KOPT-K1 (cell line): ENCODE data around the gene HTR3E.
"Not testable (repeated sequence)": the region's sequence is repeated elsewhere in the genome, so short reads cannot be mapped to it uniquely, and the experiment has no call there.

Experiments used
- H3K27ac ChIP-seq: fragments of 200-600 bp; sonication (generic); 2 replicates; pipeline ENCODE4 v1.5.1; 2016; ENCODE audit warnings: antibody characterized with exemption, mild to moderate bottlenecking, low read depth, low read length; ENCODE audit not compliant: poor library complexity, severe bottlenecking
- H3K36me3 ChIP-seq: fragments of 200-600 bp; sonication (generic); 2 replicates; pipeline ENCODE4 v1.5.1; 2017; ENCODE audit warnings: antibody characterized with exemption, mild to moderate bottlenecking, low read length, moderate library complexity; ENCODE audit not compliant: insufficient read depth
- H3K9me3 ChIP-seq: fragments of 200-600 bp; sonication (generic); 2 replicates; pipeline ENCODE4 v1.5.1; 2017; ENCODE audit warnings: antibody characterized with exemption, low read length, mild to moderate bottlenecking; ENCODE audit not compliant: insufficient read depth, poor library complexity, severe bottlenecking

HTR3E gene

GRCh38 chr3:184135149-184135910, 38.5 kb downstream of the HTR3E start, which contains the start of gene EIF2B5:
TSS of gene EIF2B5 (plus strand) at chr3:184135358. CDS start at chr3:184135386, 28 bp downstream.
- Histone ChIP-seq H3K36me3 (peaks cover 30% of the 10 kb centered on the region), H3K27ac (peak within 1 kb of the TSS; percentile 78)

GRCh38 chr3:184135911-184136260, 39.0 kb downstream of the HTR3E start:
- peaks cover 36% of the 10 kb centered on the region for H3K36me3 ChIP-seq
- H3K27ac ChIP-seq = peak overlapping the region; percentile 78
- no peaks in the 10 kb centered on the region for H3K9me3 ChIP-seq

More at GRCh38 chr3:184135149-184135910, 38.5 kb downstream of the HTR3E start, which contains the start of gene EIF2B5:
- no peaks in the 10 kb centered on the region for H3K9me3 ChIP-seq

GRCh38 chr3:184140436-184140835, 43.6 kb downstream of the HTR3E start:
- peaks cover 81% of the 10 kb centered on the region for H3K36me3 ChIP-seq
- H3K27ac ChIP-seq = no peak overlapping the region
- no peaks in the 10 kb centered on the region for H3K9me3 ChIP-seq

GRCh38 chr3:184142199-184142598, 45.3 kb downstream of the HTR3E start:
- Histone ChIP-seq H3K9me3 (no peaks in the 10 kb centered on the region), H3K36me3 (peaks cover 87% of the 10 kb centered on the region), H3K27ac (no peak overlapping the region)

GRCh38 chr3:184143327-184143726, 46.5 kb downstream of the HTR3E start:
- H3K36me3 ChIP-seq = peaks cover 76% of the 10 kb centered on the region
- H3K9me3 ChIP-seq = no peaks in the 10 kb centered on the region
- H3K27ac ChIP-seq = no peak overlapping the region

GRCh38 chr3:184144505-184144904, 47.6 kb downstream of the HTR3E start:
- H3K27ac ChIP-seq = no peak overlapping the region
- H3K9me3 ChIP-seq = no peaks in the 10 kb centered on the region
- peaks cover 71% of the 10 kb centered on the region for H3K36me3 ChIP-seq

GRCh38 chr3:184145111-184145524, 48.3 kb downstream of the HTR3E start:
- H3K27ac ChIP-seq = no peak overlapping the region
- no peaks in the 10 kb centered on the region for H3K9me3 ChIP-seq
- H3K36me3 ChIP-seq = peaks cover 67% of the 10 kb centered on the region

GRCh38 chr3:184145751-184146270, 48.9 kb downstream of the HTR3E start:
- no peak overlapping the region for H3K27ac ChIP-seq
- peaks cover 60% of the 10 kb centered on the region for H3K36me3 ChIP-seq

GRCh38 chr3:184148076-184148475, 51.2 kb downstream of the HTR3E start:
- Histone ChIP-seq H3K27ac (no peak overlapping the region), H3K36me3 (peaks cover 37% of the 10 kb centered on the region), H3K9me3 (no peaks in the 10 kb centered on the region)

More at GRCh38 chr3:184145751-184146270, 48.9 kb downstream of the HTR3E start:
- no peaks in the 10 kb centered on the region for H3K9me3 ChIP-seq

- Histone ChIP-seq H3K9me3 (no peaks in the 10 kb centered on the region), H3K36me3 (peaks cover 27% of the 10 kb centered on the region), H3K27ac (no peak overlapping the region)
Measured at GRCh38 chr3:184149123-184149522, 52.3 kb downstream of the HTR3E start.

- peaks cover 20% of the 10 kb centered on the region for H3K36me3 ChIP-seq
- not testable (repeated sequence) for H3K9me3 ChIP-seq, H3K27ac ChIP-seq
Measured at GRCh38 chr3:184149770-184150169, 52.9 kb downstream of the HTR3E start.

GRCh38 chr3:184154885-184155643, 58.2 kb downstream of the HTR3E start, which contains the start of gene DVL3:
TSS of gene DVL3 (plus strand) at chr3:184155377. CDS start at chr3:184155636, 259 bp downstream.
- H3K36me3 ChIP-seq = no peaks in the 10 kb centered on the region
- H3K9me3 ChIP-seq = no peaks in the 10 kb centered on the region
- peak within 1 kb of the TSS; percentile 66 for H3K27ac ChIP-seq

- Histone ChIP-seq H3K36me3 (no peaks in the 10 kb centered on the region), H3K27ac (peak overlapping the region; percentile 66), H3K9me3 (no peaks in the 10 kb centered on the region)
Measured at GRCh38 chr3:184155644-184156521, 59.0 kb downstream of the HTR3E start.

- Histone ChIP-seq H3K9me3 (no peaks in the 10 kb centered on the region), H3K27ac (peak overlapping the region; percentile 66), H3K36me3 (no peaks in the 10 kb centered on the region)
Measured at GRCh38 chr3:184156522-184156955, 59.7 kb downstream of the HTR3E start.
